Measurements from ENCODE around the gene TAF11L3.
"Not testable (repeated sequence)": the region's sequence is repeated elsewhere in the genome, so short reads cannot be mapped to it uniquely, and the experiment has no call there.

Gene TAF11L3

DNA sequence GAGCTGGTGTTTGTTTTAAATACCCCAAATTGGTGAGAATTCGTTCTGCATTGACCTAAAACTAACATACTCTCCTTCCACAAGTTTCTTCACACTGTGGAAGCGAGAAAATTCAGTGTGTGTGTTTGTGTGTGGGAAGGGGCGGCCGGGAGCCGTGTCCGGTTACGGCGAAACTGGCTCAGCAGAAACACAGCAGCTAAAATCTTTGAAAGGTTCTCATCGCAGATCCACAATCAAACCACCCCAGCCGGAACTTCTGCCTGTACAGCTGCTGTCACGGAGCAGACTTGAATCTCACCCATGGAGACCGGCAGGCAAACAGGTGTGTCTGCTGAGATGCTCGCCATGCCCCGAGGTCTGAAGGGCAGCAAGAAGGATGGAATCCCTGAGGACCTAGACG, at the start of gene TAF11L3:
TSS of gene TAF11L3 (plus strand) at position 301 of the 400 bp plus-strand sequence.
- DNase-seq (ENCODE audit: low read depth, low spot score), result not testable (repeated sequence)

DNA sequence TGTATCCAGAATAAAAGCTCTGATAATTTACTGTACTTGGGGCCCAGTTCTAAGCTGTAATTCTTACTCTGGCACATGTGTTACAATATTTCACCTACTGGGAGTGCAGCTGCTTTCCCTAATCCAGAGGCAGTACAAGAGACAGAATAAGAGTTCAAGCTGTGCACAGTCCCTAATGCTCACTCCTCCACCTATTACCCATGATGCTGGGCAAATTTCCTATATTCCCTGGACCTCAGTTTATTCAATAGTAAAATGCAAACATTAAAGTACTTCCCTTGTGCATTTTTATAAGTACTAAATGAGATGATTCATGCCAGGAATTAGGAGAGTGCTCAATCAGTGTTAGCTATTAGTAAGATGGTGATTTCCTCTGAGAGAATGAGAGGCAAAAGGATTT, 48.1 kb upstream of the TAF11L3 start:
- no peak for DNase-seq (ENCODE audit: low read depth, low spot score)

DNA sequence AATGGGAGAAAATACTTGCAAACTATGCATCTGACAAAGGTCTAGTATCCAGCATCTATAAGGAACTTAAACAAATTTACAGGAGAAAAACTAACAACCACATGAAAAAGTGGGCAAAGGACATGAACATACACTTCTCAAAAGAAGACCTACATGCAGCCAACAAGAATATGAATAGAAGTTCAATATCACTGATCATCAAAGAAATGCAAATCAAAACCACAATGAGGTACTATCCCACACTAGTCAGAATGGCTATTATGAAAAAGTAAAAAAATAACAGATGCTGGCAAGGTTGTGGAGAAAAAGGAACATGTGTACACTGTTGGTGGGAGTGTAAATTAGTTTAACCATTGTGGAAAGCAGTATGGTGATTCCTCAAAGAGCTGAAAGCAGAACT, 43.1 kb upstream of the TAF11L3 start:
- DNase-seq (ENCODE audit: low read depth, low spot score), result not testable (repeated sequence)

DNA sequence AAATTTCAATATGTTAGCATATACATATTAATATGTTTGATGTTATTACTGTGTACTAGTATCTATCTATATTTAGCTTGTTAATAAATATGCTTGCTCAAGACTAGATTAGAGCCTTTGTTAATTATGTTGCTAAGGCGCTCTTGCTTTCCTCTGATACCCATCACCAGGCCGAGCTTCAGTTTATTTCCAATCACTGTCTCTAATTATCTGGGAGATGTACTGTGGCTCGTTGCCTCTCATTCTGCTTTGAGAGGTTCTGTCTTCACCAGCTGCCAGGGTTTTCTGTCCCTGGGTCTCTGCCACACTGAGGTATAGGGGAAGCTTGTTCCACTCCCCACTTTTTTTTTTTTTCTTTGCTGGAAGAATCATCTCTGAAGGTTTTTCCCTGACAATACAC, 41.1 kb upstream of the TAF11L3 start:
- no peak for DNase-seq (ENCODE audit: low read depth, low spot score)

DNA sequence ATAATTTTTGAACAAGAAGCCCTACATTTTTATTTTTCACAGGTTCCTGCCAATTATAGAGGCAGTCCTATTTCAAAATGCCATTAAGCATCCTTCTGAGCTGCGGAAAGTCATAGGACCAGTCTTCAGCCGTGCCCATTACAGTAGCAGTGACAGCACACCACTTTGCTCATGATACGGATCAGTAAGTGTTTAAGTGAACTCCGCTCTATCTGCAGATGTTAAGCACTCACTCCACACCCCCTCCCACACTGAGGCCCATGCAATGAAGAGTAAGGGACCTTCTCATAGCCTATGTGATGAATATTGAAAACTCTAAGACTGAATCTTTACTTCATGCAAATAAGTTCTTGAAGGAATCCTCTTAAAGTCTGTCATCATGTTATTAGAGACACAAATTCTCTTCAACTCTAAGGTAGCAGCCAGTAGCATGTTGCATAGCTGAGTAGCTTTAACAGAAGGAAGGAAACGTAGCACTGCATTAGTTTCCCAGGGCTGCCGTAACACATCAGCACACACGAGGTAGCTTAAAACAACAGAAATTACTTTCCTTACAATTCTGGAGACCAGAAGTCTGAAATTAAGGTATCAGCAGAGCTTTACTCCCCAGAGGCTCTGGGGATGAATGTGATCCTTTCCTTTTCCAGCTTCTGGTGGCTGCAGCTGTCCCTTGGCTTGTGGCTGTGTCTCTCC, 40.4 kb upstream of the TAF11L3 start:
- DNase-seq (ENCODE audit: low read depth, low spot score), result no peak

DNA sequence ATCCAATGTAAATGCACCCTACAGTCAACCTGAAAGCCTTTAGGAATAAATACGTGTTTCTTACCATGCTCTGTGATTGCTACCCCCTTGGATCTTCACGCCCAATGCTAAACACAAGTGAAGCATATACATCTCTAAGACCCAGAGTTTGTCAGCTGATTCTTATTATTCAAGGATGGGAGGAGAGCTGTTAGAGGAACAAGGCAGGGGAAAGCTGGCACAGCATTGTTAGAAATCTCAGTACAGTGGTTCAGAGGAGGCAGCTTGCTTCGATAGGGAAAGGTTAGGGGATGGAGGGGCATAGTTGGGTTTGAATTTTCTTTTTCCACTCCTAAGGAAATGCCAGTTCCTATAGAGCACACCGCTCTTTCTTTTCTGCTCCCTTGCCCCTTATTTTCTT, 36.8 kb upstream of the TAF11L3 start:
- DNase-seq (ENCODE audit: low read depth, low spot score), result no peak

DNA sequence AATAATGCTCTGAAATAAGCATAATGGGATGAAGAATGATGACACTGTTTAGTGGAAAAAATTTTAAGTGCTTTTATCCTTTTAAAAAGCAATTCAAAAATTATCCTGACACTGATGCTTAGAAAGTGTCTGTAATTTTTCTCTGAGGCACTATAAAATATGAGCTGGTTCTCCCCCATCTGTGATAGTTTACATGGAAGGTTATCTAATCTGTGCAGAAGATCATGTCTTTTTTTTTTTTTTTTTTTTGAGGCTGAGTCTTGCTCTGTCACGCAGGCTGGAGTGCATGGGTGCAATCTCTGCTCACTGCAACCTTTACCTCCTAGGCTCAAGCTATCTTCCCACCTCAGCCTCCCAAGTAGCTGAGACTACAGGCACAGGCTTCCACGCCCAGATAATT, 35.4 kb upstream of the TAF11L3 start:
- DNase-seq (ENCODE audit: low read depth, low spot score), result no peak

DNA sequence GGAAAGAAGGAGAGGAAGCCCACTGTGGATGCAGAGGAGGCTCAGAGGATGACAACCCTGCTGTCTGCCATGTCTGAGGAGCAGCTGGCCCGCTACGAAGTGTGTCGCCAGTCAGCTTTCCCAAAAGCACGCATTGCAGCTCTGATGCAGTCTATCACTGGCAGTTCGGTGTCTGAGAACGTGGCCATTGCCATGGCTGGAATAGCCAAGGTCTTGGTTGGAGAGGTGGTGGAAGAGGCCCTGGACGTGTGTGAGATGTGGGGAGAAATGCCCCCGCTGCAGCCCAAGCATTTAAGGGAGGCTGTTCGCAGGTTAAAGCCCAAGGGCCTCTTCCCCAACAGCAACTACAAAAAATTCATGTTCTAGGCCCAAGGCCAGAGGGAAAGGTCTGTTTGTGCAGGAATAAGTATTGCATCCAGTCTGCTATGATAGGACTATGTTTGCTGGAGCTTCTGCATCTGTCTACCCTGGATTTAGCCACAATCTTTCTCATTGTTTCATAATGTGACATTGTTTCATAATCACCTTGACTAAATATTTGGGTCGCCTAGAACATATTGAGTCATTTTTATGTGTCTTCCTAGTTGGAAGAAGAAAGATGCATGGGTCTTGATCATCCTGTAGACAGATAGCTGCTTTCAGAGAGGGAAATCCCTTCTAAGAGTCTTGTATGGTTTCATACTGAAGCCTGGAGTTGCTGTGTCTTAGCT, 31.5 kb upstream of the TAF11L3 start:
- not testable (repeated sequence) for DNase-seq (ENCODE audit: low read depth, low spot score)

DNA sequence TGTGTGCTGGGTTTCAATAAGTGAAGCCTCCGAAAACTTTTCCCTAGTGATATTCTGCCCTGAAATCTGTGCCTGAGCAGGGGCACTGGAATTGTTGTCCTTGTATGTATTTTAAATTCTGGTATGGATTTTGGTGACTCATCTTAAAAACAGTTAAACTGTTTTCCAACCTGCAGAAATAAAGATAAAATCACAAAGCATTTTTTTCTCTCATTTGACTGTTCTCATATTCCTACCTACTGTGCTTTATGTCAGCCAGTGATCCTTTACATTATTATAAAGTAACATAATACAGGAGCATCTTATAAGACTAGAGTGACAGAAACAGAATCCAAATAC, 31.0 kb upstream of the TAF11L3 start:
- DNase-seq (ENCODE audit: low read depth, low spot score), result no peak

DNA sequence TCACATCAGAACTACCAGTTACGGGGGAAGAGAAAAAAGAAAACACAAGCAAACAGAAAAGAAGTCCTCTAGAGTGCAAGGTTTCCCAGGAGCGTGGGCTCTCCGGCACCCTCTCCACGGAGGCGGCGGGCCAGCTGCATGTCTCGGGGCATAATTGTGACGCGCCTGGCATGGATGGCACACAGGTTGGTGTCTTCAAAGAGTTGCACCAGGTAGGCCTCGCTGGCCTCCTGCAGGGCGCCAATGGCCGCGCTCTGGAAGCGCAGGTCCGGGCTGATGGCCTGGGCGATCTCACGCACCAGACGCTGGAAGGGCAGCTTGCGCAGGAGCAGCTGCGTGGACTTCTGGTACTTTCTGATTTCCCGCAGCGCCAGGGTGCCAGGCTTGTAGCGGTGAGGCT, 26.9 kb upstream of the TAF11L3 start:
- DNase-seq (ENCODE audit: low read depth, low spot score), result not testable (repeated sequence)

DNA sequence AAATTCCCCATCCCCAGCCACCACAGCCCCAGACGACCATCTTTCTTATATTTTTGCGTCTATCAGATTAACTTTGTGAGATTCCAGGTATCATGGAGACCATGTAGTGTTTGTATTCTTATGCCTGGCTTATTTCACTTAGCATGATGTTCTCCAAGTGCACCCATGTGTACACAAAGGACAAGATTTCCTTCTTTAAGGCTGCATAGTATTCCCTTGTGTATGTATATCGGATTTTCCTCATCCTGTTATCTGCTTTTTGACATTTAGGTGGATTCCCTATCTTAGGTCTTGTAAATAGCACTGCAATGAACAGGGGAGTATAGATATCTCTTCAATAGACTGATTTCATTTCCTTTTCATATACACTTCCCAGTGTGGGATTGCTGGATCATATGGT, 25.4 kb upstream of the TAF11L3 start:
- no peak for DNase-seq (ENCODE audit: low read depth, low spot score)

DNA sequence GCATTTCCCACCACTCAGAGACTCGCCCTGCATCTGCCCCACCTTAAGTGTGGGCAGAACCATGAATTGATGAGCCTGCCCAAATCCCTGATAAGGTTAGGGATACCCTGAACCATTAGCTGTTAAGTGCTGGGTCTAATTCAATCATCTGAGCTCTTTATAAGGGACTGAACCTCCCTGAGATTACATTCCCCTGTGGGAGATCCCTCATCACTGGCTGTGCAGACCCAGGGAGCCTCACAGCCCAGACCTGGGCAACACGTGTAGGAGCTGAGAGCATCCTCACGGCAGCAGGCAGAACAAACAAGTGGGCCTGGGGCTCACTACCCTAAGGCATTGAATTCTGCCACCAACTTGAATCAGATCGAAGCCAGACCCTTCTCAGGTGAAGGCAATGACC, 20.7 kb upstream of the TAF11L3 start:
- DNase-seq (ENCODE audit: low read depth, low spot score), result no peak

DNA sequence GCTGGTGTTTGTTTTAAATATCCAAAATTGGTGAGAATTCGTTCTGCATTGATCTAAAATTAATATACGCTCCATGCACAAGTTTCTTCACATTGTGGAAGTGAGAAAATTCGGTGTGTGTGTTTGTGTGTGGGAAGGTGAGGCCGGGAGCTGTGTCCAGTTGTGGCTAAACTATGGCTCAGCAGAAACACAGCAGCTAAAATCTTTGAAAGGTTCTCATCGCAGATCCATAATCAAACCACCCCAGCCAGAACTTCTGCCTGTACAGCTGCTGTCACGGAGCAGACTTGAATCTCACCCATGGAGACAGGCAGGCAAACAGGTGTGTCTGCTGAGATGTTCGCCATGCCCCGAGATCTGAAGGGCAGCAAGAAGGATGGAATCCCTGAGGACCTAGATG, 20.2 kb upstream of the TAF11L3 start, which contains the start of gene TAF11L2:
TSS of gene TAF11L2 (plus strand) at position 301 of the 400 bp plus-strand sequence.
- DNase-seq (ENCODE audit: low read depth, low spot score), result not testable (repeated sequence)

DNA sequence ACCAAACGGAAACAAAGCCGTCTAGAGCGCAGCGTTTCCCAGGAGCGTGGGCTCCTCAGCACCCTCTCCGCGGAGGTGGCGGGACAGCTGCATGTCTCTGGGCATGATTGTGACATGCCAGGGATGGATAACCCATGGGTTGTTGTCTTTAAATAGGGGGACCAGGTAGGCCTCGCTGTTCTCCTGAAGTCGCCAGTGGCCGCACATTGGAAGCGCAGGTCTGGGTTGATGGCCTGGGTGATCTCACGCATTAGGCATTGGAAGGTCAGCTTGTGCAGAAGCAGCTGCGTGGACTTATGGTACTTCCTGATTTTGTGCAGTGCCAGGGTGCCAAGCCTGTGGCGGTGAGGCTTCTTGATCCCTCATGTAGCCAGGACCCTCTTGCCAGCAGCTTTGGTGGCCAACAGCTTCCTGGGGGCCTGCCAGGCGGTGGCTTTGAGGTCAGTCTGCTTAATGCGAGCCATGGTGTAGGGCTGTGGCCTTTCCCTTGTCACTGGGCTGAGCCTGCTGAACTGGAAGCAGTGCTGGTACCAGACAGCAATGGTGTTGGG, 6.3 kb upstream of the TAF11L3 start:
- DNase-seq (ENCODE audit: low read depth, low spot score), result no peak

DNA sequence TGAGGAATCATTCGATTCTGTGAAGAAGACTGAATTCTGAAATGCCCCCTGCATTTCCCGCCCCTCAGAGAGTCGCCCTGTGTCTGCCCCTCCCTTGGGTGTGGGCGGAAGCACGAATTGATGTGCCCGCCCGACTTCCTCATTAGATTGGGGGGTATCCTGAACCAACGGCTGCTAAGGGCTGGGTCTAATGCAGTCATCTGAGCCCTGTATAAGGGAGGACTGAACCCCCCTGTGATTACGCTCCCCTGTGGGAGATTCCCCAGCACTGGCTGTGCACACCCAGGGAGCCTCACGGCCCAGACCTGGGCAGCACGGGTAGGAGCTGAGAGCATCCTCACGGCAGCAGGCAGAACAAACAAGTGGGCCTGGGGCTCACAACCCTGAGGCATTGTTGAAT, 641 bp upstream of the TAF11L3 start:
- not testable (repeated sequence) for DNase-seq (ENCODE audit: low read depth, low spot score)

DNA sequence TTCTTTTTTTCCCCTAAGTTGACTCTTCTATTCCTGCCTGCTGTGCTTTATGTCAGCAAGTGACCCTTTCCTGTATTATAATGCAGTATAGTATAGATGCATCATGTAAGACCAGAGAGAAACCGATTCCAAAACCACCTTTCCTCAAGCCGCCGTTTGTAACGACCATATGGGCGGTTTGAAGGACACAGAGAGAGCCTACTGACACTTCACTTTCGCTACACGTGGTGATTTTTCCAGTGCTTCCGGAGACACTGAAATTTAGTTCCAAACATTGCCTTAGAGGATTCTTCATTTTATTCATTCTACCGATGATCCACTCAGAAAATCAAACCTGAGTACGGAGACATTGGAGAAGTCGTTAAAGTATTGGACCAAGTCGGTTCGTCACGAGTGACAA, 1.3 kb downstream of the TAF11L3 start:
- not testable (repeated sequence) for DNase-seq (ENCODE audit: low read depth, low spot score)

DNA sequence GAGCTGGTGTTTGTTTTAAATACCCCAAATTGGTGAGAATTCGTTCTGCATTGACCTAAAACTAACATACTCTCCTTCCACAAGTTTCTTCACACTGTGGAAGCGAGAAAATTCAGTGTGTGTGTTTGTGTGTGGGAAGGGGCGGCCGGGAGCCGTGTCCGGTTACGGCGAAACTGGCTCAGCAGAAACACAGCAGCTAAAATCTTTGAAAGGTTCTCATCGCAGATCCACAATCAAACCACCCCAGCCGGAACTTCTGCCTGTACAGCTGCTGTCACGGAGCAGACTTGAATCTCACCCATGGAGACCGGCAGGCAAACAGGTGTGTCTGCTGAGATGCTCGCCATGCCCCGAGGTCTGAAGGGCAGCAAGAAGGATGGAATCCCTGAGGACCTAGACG, 3.3 kb downstream of the TAF11L3 start, which contains the start of gene TAF11L4:
TSS of gene TAF11L4 (plus strand) at position 301 of the 400 bp plus-strand sequence.
- DNase-seq (ENCODE audit: low read depth, low spot score), result not testable (repeated sequence)

DNA sequence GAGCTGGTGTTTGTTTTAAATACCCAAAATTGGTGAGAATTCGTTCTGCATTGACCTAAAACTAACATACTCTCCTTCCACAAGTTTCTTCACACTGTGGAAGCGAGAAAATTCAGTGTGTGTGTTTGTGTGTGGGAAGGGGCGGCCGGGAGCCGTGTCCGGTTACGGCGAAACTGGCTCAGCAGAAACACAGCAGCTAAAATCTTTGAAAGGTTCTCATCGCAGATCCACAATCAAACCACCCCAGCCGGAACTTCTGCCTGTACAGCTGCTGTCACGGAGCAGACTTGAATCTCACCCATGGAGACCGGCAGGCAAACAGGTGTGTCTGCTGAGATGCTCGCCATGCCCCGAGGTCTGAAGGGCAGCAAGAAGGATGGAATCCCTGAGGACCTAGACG, 6.8 kb downstream of the TAF11L3 start, which contains the start of gene TAF11L5:
TSS of gene TAF11L5 (plus strand) at position 301 of the 400 bp plus-strand sequence.
- DNase-seq (ENCODE audit: low read depth, low spot score), result not testable (repeated sequence)

DNA sequence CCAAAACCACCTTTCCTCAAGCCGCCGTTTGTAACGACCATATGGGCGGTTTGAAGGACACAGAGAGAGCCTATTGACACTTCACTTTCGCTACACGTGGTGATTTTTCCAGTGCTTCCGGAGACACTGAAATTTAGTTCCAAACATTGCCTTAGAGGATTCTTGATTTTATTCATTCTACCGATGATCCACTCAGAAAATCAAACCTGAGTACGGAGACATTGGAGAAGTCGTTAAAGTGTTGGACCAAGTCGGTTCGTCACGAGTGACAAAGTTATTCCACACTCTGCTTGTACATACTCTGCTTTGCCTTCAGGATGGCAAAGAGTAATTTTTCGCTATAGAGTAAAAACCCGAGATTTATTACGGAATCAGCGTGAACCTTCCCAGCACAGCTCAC, 8.3 kb downstream of the TAF11L3 start:
- DNase-seq (ENCODE audit: low read depth, low spot score), result not testable (repeated sequence)

DNA sequence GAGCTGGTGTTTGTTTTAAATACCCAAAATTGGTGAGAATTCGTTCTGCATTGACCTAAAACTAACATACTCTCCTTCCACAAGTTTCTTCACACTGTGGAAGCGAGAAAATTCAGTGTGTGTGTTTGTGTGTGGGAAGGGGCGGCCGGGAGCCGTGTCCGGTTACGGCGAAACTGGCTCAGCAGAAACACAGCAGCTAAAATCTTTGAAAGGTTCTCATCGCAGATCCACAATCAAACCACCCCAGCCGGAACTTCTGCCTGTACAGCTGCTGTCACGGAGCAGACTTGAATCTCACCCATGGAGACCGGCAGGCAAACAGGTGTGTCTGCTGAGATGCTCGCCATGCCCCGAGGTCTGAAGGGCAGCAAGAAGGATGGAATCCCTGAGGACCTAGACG, 10.2 kb downstream of the TAF11L3 start, which contains the start of gene TAF11L6:
TSS of gene TAF11L6 (plus strand) at position 301 of the 400 bp plus-strand sequence.
- DNase-seq (ENCODE audit: low read depth, low spot score), result not testable (repeated sequence)
